ENCODE results near the gene PDZRN4. TPM values are rescaled to one million over a fixed set of nuclear protein-coding genes. Genes with fewer than 3 reads are reported as not detected.
"Not testable (repeated sequence)": the region's sequence is repeated elsewhere in the genome, so short reads cannot be mapped to it uniquely, and the experiment has no call there.

The PDZRN4 gene
- total RNA-seq, 6 donors from 2014 or later, result 0.17 to 1.3 (median 0.61) TPM; not detected in 1

DNA sequence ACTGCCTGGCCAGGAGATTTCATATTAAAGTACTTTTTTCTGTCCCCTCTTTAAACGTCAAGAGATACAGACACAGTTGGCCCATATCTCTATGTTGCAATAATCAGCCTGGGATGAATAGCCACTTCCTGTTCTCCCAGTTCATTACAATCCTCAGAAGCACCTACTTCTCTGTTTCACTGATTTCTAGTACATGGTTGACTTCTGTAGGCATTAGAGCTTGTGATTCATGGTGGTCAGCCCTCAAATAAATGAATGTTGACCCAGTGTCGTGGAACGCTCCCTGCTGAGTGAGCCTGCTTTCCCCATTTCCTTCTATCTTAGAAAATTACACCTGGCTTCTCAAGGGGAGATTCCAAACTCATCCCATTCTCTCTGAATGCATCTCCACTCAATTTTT is 416.7 kb downstream of the PDZRN4 start:
- H3K36me3 ChIP-seq, result no peaks in the 10 kb centered on the region
- TF ChIP-seq, protein P1, sequence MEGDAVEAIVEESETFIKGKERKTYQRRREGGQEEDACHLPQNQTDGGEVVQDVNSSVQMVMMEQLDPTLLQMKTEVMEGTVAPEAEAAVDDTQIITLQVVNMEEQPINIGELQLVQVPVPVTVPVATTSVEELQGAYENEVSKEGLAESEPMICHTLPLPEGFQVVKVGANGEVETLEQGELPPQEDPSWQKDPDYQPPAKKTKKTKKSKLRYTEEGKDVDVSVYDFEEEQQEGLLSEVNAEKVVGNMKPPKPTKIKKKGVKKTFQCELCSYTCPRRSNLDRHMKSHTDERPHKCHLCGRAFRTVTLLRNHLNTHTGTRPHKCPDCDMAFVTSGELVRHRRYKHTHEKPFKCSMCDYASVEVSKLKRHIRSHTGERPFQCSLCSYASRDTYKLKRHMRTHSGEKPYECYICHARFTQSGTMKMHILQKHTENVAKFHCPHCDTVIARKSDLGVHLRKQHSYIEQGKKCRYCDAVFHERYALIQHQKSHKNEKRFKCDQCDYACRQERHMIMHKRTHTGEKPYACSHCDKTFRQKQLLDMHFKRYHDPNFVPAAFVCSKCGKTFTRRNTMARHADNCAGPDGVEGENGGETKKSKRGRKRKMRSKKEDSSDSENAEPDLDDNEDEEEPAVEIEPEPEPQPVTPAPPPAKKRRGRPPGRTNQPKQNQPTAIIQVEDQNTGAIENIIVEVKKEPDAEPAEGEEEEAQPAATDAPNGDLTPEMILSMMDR (IDR thresholded peaks at IDR 0.05), result no peak
- TF ChIP-seq POLR2AphosphoS5 (IDR thresholded peaks at IDR 0.05) (no peak), EP300 (IDR thresholded peaks at IDR 0.05) (no peak), POLR2A (IDR thresholded peaks at IDR 0.05) (no peak)
- H3K9me3 ChIP-seq, result no peaks in the 10 kb centered on the region
- H3K27ac ChIP-seq, result no peak overlapping the region
- H3K4me3 ChIP-seq, result no peak overlapping the region
- no peaks in the 10 kb centered on the region for H3K27me3 ChIP-seq
- DNase-seq (no peak), ATAC-seq (ENCODE audit: low FRiP score in 2 of 2) (peak in 1 of 2 donors; percentile 58)
- H3K4me1 ChIP-seq, result no peaks in the 10 kb centered on the region
- 41 to 56% methylated on average over 3 of the region's 3 CpGs for WGBS, 2 donors

DNA sequence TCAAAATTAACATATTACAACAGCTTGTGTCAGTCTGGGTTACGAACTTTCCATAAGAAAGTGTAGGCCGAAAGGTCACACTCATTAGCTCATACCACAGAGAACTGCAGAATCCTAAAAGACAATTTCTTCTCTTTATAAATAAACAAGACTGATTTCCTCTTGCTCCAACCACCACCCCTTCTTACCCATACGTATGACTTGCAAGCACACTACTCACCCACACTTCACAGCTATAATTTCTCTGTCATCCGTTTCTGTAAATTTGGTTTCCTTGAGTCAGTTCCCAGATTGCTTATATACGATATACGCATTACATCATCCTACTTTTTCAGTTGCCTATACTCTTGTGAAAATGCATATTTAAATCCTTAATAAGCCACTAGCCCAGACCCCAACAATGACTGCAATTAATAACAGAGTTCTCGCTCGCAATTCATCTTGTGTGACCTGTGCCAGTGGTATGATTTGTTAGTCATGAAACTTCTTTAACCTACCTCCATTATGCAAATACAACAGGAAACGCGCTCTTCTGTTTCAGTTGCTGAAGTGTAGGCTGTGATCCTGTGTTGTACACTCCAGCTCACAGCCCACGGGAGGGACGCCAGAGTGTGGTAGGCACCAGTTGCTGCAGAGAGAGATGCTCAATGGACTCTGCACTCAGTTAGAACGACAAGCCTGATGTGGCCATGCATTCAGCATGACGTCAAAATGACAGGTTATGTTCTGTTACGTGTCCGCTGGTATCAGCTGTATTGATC is 417.6 kb downstream of the PDZRN4 start:
- 74 to 78% methylated on average over 16 of the region's 16 CpGs for WGBS, 2 donors
- TF ChIP-seq POLR2A (IDR thresholded peaks at IDR 0.05) (no peak), POLR2AphosphoS5 (IDR thresholded peaks at IDR 0.05) (no peak), EP300 (IDR thresholded peaks at IDR 0.05) (no peak)
- TF ChIP-seq, protein P1 (IDR thresholded peaks at IDR 0.05), result no peak
- no peaks in the 10 kb centered on the region for H3K4me1 ChIP-seq
- H3K4me3 ChIP-seq, result no peak overlapping the region
- ATAC-seq (ENCODE audit: low FRiP score in 2 of 2) (peak in 1 of 2 donors; percentile 66), DNase-seq (no peak)
- H3K9me3 ChIP-seq, result no peaks in the 10 kb centered on the region
- H3K27ac ChIP-seq, result no peak overlapping the region
- H3K36me3 ChIP-seq, result no peaks in the 10 kb centered on the region
- no peaks in the 10 kb centered on the region for H3K27me3 ChIP-seq

DNA sequence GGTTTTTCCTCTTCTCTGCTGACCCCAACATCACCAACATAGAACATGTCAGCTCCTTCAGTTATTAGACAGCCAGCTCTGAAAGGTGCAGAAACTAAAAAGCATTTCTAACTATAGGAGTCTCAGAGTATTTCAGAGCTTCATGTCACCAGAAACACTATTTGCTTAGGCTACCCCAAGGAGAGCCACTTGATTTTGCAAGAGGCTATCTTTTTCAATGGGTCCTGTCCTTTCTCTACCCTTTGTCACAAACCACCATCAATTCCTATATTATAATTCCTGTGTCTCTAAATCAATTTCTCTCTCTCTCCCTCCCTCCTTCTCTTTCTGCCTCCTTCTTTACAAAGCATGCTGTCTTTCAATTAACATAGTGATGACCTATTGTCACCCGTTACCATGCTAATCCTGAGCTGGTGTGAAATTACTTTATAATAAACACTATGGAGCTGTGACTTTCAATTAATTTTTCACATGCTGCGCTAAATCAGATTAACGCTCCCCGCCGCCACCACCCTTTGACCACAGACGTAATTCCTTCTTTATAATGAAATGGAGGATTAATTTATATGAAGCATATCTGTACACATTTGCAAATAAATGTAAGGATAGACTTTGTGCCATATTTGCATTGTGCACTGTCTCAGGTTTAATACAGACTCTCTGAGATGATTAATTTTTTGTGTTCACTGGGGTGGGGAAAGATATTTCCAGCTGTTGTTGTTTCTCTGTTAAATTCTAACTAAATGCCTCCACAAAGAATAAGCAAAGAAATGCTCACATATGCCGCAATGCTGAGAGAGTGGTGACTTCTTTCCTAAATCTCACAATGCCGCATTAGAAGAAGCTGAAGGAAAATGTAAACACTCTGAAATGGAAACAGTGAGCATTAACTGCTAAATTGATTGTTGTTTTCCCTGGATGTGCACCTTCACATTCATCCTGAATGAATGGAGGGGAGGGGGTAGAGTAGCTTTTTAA is 418.6 kb downstream of the PDZRN4 start:
- H3K4me1 ChIP-seq, result no peaks in the 10 kb centered on the region
- WGBS, 2 donors, result 84% methylated on average over 8 of the region's 8 CpGs
- H3K27ac ChIP-seq, result no peak overlapping the region
- no peak for TF ChIP-seq POLR2A (IDR thresholded peaks at IDR 0.05)
- TF ChIP-seq, protein P1 (IDR thresholded peaks at IDR 0.05), result no peak
- no peak for TF ChIP-seq EP300 (IDR thresholded peaks at IDR 0.05)
- no peak for TF ChIP-seq POLR2AphosphoS5 (IDR thresholded peaks at IDR 0.05)
- DNase-seq (no peak), ATAC-seq (ENCODE audit: low FRiP score in 2 of 2) (no peak)
- H3K36me3 ChIP-seq, result no peaks in the 10 kb centered on the region
- H3K9me3 ChIP-seq, result no peaks in the 10 kb centered on the region
- no peak overlapping the region for H3K4me3 ChIP-seq
- H3K27me3 ChIP-seq, result no peaks in the 10 kb centered on the region

DNA sequence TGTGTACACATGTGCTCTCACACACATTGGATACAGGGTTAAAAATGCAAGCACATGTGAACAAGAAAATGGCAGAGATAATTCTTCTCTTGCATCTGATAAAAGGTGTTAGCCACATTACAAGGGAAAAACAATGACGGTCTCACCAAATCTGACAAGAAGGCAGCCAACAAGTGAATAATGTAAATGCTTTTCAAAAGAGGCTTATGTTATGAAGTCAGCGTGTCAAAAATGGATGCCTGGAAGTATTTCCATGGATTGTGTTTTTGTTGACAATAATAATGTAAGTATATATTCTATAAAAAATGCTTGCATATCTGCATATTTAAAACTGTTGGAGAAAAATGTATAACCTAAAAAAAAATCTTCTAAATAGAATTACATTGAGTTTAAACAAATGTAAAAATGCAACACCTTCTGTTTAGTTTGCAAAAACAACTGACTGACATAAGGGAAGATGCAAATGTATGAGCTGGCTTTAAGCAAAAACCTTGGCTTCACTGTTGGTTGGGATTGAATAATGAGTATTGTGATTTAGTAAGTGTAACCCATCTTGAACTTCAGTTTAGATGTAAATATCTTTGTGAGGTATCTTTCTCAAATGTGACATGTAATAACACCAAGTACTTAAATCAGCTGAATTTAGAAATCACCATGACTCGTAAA is 424.9 kb downstream of the PDZRN4 start:
- ATAC-seq (ENCODE audit: low FRiP score in 2 of 2) (no peak), DNase-seq (no peak)
- Histone ChIP-seq H3K4me3 (no peak overlapping the region), H3K4me1 (no peaks in the 10 kb centered on the region), H3K9me3 (no peaks in the 10 kb centered on the region), H3K36me3 (no peaks in the 10 kb centered on the region), H3K27me3 (no peaks in the 10 kb centered on the region), H3K27ac (no peak overlapping the region)
- WGBS, 2 donors, result 81 to 85% methylated on average over 3 of the region's 3 CpGs
- TF ChIP-seq POLR2AphosphoS5 (IDR thresholded peaks at IDR 0.05) (no peak), POLR2A (IDR thresholded peaks at IDR 0.05) (no peak), EP300 (IDR thresholded peaks at IDR 0.05) (no peak)
- TF ChIP-seq, protein P1 (IDR thresholded peaks at IDR 0.05), result no peak

DNA sequence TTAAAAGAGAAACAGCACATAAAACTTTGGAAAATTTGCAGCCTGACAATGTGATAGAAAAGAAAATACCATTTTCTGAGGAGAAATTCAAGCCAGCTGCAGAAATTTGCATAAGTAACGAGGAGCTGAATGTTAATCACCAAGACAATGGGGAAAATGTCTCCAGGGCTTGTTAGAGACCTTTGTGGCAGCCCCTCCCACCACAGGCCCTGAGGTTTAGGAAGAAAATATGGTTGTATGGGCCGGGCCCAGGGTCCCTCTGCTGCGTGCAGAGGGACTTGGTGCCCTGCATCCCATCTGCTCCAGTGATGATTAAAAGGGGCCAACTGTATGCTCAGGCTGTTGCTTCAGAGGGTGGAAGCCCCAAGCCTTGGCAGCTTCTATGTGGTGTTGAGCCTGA is 427.1 kb downstream of the PDZRN4 start:
- H3K4me1 ChIP-seq; H3K9me3 ChIP-seq; H3K27ac ChIP-seq; H3K4me3 ChIP-seq; H3K27me3 ChIP-seq; ATAC-seq (ENCODE audit: low FRiP score in 2 of 2); H3K36me3 ChIP-seq; DNase-seq: not testable (repeated sequence)
- 61 to 67% methylated on average over 3 of the region's 3 CpGs for WGBS, 2 donors
